NCI-H2227 (cell line): ENCODE data around the gene MACO1.
A peak's percentile ranks its signal among the peaks of the same experiment; 100 is the strongest.
"Not testable (repeated sequence)": the region's sequence is repeated elsewhere in the genome, so short reads cannot be mapped to it uniquely, and the experiment has no call there.

Experiments
- DNase-seq: peaks from one replicate; lab custom pipeline; 2025; ENCODE audit not compliant: unreplicated experiment; lab: John Stamatoyannopoulos, UW

MACO1 gene

DNA sequence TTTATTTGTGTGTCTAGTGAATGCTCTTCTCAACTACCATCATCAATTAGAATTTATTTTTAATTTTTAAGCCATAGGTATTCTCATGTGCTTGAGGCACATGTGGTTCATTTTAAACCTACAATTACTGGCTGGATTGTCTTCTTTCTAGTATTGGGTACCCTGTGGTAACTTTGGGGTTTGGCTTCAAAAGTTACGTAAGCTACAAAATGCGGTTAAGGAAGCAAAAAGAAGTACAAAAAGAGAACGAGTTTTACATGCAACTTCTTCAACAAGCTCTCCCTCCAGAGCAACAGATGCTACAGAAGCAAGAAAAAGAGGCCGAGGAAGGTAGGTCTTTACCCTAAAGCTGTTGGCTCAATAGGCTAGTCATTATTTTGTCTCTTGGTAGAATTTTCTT, 25.8 kb downstream of the MACO1 start:
- no peak for DNase-seq

DNA sequence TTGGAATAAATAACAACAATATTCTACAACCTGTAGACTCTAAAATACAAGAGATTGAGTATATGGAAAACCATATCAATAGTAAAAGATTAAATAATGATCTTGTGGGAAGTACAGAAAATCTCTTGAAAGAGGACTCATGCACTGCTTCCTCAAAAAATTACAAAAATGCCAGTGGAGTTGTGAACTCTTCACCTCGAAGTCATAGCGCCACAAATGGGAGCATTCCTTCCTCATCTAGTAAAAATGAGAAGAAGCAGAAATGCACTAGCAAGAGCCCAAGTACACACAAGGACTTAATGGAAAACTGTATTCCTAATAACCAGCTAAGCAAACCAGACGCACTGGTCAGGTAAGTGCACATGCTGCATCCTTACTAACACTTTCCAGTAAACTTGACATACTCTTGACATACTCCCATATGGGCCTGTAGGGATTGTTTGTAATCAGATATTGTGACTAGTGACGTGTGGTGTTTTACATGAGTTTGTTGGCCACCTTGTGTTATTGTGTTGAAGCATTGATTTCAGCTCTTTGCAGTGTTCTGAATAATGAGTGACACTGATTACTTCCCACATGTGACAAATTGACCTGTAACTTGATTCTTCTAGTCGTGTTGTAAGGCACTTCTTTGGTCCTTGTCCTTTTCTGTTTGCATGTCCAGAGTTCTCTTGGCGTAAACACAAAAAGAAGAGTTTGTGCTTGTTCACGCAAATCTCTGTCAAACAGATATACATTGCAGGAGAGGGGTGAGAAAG, 28.0 kb downstream of the MACO1 start:
- no peak for DNase-seq

DNA sequence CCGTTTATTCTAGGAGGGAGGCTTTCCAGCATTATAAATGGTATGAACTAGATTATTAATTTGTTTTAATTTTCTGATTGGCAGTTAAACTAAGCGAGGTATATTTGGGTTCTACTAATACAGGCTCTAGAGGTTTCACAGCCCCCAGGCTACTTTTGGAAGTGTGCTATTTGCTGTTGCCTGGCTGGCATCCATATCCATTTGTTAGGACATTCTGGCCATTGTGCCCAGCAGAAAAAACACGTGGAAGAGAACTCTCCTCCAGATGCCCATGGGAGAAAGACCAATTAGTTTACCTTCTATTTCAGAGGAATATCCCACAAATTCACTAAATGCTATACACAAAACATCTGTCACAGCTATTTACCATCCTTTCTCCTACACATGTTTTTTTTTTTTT, 29.3 kb downstream of the MACO1 start:
- DNase-seq, result no peak

DNA sequence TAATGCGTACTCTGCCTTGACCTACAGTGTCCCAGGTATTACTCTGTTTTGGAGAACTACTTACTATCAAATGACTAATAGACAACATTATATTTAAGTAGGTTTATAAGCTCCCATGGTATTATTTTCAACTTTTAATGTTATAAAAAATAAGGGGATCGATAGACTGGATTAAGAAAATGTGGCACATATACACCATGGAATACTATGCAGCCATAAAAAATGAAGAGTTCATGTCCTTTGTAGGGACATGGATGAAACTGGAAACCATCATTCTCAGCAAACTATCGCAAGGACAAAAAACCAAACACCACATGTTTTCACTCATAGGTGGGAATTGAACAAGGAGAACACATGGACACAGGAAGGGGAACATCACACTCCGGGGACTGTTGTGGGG, 30.1 kb downstream of the MACO1 start:
- not testable (repeated sequence) for DNase-seq

DNA sequence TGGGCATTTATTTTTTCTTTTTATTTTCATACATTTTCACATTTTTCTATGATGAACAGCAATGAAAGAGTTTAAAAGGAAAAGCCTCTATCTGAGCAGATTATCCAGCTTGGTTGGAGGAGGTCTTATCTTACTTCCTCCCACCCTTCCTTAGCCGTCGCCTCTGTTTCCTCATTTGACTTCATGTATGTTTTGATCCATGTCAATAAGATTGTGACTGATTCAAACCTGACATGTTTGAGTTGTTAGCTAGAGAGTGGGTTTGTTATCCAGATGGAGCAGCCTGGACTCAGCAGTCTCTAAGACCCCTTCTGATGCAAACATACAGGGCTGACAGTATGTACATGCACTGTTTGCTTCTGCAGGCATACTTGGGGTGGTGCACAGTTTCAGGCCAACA, 31.2 kb downstream of the MACO1 start:
- DNase-seq, result no peak

DNA sequence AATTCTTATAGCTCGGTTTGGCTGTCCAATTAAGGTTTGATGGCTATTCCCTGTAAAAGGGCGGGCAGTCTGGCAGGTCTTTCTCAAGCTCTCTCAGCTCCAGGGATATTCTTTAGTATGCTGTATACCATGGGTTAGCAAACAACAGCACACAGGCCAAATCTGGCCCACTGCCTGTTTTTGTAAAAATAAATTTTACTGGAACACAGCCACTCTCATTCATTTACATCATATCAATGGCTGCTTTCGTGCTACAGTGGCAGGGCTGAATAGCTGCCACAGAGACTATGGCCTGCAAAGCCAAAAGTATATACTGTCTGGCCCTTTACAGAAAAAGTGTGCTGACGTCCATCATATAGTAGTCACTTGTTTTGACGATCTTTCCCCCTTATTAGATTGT, 32.0 kb downstream of the MACO1 start:
- no peak for DNase-seq

DNA sequence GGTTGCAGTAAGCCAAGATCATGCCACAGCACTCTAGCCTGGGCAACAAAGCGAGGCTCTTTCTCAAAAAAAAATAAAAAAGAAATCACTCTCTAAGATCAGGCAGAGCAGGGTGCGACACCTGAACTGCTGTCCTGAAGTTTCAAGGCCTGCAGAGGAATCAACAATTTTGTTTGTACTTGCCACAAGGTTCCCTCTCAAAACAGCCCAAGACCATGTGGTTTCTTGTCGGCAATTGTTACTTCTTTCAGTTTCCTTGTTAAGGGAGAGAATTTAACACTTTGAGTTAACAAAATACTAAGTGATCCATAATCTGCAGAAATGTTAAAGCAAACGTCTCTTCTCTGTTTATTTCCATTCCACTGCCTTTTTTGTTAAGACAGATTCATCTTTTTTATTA, 36.5 kb downstream of the MACO1 start:
- no peak for DNase-seq

DNA sequence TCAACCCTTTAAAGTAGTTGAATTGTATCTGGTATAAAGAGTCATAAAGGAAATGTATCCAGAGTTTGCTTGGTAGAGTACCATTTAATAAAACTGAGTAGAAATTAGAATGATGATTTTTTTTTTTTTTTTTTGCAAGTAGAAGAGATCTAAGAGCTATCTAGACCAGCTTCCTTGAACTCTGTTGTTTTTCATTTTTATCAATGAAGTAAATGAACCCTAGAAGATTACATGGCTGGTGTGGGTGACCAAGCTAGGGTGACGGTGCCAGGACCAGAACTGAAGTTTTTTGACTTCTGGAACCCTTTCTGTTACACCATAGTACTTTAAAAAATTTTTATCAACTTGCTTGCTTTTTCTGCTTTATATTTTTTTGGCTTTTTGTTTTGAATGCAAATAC, 36.9 kb downstream of the MACO1 start:
- no peak for DNase-seq

DNA sequence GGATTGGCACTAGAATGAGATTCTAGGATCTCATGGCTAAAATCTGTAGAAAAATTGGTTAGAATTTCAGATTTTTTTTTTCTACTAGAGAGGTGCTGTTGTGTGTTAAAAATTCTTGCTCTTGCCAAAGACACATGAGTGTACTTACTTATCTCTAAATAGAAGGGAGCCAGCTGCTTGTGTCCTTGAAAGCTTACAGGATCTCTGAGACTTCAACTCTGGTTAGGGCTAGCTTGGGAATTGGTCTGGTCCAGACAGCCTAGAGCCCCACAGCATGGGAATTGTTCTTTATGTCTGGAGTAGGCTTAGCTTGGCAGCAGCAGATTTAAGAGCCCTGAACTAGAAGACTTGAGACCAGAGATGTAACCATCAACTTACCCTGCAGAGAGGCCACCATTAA, 37.3 kb downstream of the MACO1 start:
- DNase-seq, result no peak

DNA sequence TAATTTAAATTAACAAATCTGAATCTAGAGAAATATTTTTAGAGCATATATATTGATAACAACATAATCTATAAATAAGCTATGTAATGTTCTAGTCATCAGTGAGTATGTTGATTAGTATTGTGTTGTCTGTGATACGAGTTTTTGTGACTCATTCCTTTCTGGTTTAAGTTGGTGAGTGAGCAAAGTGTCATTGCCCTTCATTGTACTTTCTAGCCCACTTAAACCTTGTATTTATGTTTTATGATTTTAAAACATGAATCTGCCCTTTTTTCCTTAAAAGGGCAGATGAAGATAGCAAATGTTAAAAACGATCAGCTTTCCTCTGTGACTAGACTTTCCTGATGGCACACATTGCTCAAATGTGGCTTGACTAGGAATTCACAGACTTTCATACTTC, 38.5 kb downstream of the MACO1 start:
- DNase-seq, result no peak

DNA sequence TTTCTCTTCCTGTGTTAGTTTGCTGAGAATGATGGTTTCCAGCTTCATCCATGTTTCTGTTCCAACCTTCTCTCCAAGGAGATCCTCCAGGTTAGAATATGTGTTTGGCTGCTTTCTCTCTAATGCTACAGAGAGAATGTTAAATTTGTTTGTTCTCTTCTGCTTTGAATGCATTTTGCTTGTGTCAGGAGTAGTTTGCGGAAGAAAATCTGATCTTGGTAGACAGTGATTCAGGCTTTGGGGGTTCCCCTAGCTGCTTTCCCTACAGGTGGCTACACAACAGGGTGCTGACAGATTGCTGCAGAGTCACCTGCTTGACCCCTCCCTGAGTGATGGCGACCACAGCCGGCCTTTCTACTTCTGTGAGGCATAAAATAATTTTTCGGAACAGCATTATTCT, 41.8 kb downstream of the MACO1 start:
- no peak for DNase-seq

DNA sequence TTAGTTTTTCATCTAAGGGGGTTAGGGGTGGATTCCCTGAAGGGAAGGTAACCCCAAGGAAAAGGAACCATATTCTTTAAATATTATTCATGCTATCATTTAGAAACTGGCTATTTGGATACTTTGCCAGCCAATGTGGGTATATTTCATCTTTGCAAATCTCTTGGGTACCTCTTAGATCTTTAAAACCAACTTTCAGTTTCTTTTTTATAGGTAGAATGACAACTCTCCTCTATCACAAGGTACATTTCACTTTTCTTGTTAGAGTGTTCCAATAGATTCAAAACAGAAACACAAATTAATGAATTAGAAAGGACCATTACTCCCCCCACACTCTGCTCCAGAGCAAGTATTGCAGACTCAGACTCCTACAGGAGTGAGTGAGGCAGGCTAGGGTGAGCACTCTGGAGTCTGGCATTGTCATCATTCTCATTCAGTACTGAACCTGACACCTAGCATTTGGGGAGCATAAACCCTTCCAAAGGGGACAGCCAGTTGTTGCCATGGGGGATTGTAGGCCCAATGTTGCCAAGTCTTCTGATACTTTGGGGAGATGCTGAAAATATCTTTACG, 43.0 kb downstream of the MACO1 start:
- DNase-seq, result no peak

DNA sequence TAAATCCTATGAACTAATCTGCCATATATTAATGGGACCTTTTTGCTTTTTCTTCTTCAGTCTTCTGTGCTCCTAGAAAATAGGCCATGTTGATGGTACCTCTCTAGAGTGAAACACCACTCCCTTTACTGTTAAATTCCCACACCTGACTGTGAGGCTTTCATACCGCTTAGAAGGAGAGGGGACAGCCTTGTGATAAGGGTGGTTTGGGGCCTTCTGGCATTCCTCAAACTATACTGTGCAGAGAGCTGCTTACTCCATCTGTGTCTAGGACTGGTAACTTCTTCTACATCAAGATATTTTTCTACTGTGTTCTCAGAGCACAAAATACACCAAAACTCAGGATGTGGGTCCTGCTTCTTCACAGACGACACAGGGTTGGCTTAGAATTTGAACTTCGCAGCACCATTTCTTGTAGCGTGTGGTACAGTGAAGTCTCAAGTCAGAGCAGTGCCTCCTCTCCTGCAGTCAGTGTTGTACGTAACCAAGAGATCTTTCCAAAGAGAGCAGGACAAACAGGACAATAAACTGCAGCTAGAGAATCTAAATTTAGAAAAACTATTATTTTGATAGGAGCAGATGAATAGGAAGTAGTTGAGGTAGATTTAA, 43.8 kb downstream of the MACO1 start:
- DNase-seq, result no peak

DNA sequence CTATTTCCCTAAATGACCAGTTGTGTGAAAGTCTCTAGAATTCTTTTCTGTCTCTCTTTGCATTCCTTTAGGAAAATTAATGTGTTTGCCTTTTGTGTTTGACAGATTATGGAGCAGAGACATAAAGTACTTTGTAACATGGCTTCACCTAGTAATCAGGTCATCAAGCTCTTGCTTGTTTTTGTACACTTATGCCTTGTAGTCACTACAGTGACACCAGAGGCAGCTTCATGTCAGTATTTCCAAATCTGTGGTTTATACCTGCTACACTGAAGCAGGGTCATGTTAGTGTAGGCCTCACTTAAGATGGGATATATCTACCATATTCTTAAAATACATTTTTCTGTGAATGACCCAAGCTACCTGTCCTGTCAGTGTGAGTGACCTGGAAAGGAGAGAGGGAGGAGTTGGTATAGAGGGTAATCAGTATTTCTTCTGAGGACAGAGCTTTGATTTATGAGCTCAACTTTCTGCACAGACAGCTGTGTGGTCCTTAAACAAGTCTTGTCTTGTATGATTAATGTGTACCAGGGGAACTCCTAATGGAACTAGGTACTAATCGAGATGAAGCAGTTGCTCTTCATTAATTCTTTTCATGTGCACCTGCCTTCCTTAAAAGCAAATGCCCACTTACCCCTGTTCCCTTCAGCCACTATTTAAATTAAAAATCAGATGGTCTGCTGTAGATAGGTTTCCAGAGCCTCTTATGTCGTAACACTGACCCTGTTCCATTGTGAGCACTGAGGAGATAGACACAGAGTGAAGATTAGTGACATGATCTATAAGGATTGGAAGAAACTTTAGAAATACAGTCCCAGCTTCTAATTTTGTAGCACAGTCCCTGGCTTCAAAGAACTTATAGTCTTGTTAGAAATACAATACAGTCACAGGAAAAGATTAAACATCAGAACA, 45.7 kb downstream of the MACO1 start:
- peak; percentile 77 for DNase-seq

DNA sequence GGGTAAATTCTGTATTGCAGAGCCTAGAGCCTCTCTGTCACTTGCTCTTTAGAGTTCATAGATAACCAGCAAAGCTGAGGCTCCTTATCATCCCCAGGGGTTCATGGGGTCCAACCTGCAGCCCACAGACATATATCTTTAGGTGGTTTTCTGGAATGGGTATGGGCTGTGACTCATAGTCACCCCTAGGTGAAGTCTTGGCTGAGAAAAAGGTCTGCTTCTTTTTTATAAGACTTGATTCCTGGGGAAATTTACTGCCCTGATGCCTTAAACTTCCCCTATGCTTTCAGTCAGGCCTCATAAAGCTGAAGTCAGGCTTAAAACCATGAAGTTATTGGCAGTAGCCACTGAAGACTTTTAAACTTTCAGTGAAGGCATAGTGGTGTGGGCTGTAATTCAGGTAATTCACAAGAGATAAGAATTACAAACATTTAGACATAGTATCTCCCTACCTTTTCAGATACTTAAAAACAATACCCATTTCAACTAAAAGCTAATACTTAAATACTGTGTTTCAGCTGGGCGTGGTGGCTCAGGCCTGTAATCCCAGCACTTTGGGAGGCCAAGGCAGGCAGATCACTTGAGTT, 46.8 kb downstream of the MACO1 start:
- DNase-seq, result no peak

DNA sequence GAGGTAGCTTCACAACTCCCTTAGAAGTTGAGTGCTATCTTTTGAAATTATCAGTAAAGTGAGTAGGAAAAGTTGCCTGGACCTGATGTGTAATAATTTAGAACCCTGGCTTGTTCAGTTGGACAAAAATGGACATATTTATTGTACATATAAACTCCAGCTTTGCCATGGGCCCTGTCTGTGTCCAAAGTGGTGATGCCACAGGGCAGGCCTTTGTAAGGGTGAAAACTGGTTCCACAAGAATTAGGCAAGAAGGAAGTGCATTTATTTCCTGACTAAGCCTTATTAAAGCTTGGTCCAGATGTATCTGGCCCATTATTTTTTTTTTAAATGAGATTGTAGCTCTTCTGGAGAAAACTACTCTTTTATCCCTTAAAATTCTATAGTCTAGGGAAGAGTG, 47.9 kb downstream of the MACO1 start:
- DNase-seq, result no peak

DNA sequence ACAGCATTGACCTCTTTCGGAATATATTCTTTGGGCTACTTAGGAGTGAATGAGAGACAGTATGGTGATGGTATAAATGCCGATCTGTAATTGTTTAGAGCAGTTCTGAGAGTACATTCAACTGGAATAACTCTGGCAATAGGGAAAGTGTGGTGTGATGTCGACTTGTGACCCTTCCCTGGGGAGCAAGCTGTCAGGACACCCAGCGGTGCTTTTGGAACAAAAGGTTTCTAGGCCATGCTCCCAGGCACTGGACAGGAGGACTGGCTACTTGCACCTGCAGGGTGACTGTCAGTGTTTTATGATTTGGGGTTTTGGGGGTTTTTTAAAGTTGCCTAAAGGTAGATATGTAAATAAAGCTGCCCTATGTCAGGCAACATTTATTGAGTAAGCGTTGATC, 50.9 kb downstream of the MACO1 start:
- DNase-seq, result no peak

DNA sequence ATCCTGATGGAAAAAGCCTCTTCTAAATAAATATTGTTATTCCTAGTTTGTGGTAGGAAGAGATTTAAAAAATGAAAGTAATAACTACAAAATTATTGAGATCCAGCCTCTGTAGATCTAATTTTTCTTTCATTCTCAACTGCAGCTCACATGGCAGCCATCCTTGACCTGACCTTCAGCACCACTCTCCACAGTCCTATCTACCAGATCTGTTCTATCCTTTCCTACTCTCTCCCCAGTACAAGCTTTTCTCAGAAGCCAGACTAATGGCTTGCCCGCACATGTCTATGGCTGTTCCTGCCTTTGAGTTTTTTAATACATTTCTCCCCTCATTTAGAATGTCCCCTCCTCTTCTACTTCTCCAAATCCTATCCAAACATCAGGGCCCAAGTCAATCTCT, 51.5 kb downstream of the MACO1 start:
- DNase-seq, result no peak

DNA sequence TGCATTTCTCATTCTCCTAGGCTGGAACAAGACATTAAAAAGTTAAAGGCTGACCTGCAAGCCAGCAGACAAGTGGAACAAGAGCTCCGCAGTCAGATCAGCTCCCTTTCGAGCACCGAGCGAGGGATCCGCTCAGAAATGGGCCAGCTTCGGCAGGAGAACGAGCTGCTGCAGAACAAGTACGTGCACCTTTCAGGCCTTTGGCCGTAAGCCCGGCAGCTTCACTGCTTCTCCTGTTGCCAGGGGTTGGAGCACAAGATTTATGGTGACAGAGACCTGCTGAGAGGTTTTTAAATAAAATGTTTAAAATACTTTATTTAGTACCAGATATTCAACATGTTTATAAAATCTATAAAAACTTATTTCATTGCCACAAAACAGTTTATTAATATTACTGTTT, 53.4 kb downstream of the MACO1 start:
- no peak for DNase-seq

DNA sequence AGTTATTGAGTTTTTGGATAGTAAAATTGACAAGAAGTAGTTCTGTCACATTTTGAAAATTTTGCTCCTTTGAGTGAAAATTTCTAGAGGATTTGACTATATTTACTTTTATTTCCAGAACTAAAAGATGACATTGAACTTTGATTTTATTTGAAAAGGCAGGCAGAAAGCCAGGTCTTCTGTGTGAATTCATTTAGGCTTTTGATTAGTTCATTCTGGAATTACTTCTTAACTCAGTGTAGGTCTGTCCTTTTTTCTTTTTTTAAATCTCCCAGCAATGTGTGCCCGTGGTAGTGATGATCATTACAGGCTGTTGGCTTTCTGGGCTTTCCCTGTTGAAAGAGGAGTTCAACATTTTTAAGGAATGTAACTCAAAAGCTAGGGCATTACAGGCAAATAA, 53.8 kb downstream of the MACO1 start:
- DNase-seq, result no peak
